Tibial artery (tissue), 4 donors: ENCODE data around the gene EHD1.

ENCODE experiments used
- DNase-seq, 2 donors: peaks; one replicate each; pipeline ENCODE4 v3.0.0-alpha.2; 2019
- H3K27ac ChIP-seq, 2 donors: fragments of 200-600 bp; sonication (generic) in 1 of 2; 1 replicate in 1 of 2; 2 replicates in 1 of 2; pipeline ENCODE4 v1.5.1; 2018 to 2019; ENCODE audit warnings: mild to moderate bottlenecking in 1 of 2
- H3K27me3 ChIP-seq, 2 donors: fragments of 200-600 bp; sonication (generic) in 1 of 2; one replicate each; pipeline versions ENCODE4 v1.5.1 to v1.6.0; 2016 to 2019
- H3K36me3 ChIP-seq, 3 donors: fragments of 200-600 bp; sonication (generic) in 2 of 3; one replicate each; pipeline ENCODE4 v1.5.1; 2016 to 2019; ENCODE audit warnings: mild to moderate bottlenecking in 2 of 3
- H3K4me1 ChIP-seq, 4 donors: fragments of 200-600 bp; sonication (generic) in 2 of 4; 1 replicate in 3 of 4; 2 replicates in 1 of 4; pipeline ENCODE4 v1.5.1; 2016 to 2019
- H3K4me3 ChIP-seq, 2 donors: fragments of 200-600 bp; sonication (generic) in 1 of 2; 1 replicate in 1 of 2; 2 replicates in 1 of 2; pipeline ENCODE4 v1.5.1; 2018 to 2019; ENCODE audit warnings: mild to moderate bottlenecking in 2 of 2
- H3K9me3 ChIP-seq, 3 donors: fragments of 200-600 bp; sonication (generic) in 1 of 3; one replicate each; pipeline ENCODE4 v1.5.1; 2016 to 2019
- CTCF ChIP-seq, 2 experiments: fragments of 200-600 bp in 1 of 2; fragments of 450-650 bp in 1 of 2; IDR thresholded peaks; one replicate each; pipeline ENCODE4 v1.5.1; 2017 to 2019; ENCODE audit warnings: antibody characterized with exemption in 2 of 2, mild to moderate bottlenecking in 1 of 2, moderate library complexity in 1 of 2
- intact Hi-C: fragments of 100-400 bp; cut with DNase I; formaldehyde crosslinking; loops from one replicate; pipeline ENCODE4 v1.15.0; 2023; ENCODE audit warnings: low total_unique reads

The EHD1 gene

GRCh38 chr11:64851831-64852351 is 26.5 kb downstream of the EHD1 start:
- no peaks in the 10 kb centered on the region for H3K27me3 ChIP-seq

GRCh38 chr11:64850979-64851567 is 27.3 kb downstream of the EHD1 start:
- DNase-seq: no peak
- H3K4me1 ChIP-seq: peaks cover 1 to 80% (median 67%) of the 10 kb centered on the region in 4 donors
- intact Hi-C loops: loop anchor here (5.0 kb wide), 1 partner anchor 161 kb away; the partner anchor contains the start of gene ARL2
- H3K36me3 ChIP-seq: peaks cover 20 to 36% (median 32%) of the 10 kb centered on the region in 3 donors
- no peaks in the 10 kb centered on the region for H3K27me3 ChIP-seq
- H3K4me3 ChIP-seq: no peak overlapping the region
- H3K9me3 ChIP-seq: no peaks in the 10 kb centered on the region
- no peak for TF ChIP-seq CTCF (IDR thresholded peaks at IDR 0.05)
- H3K27ac ChIP-seq: peak overlapping the region; percentile 48 to 97

More at GRCh38 chr11:64851831-64852351, 26.5 kb downstream of the EHD1 start:
- Histone ChIP-seq H3K9me3 (no peaks in the 10 kb centered on the region), H3K4me3 (no peak overlapping the region), H3K27ac (peak overlapping the region; percentile 48 to 97), H3K4me1 (peaks cover 6 to 88% (median 75%) of the 10 kb centered on the region in 4 donors), H3K36me3 (peaks cover 20 to 36% (median 32%) of the 10 kb centered on the region in 3 donors)
- intact Hi-C loops: loop anchor here (5.0 kb wide), 1 partner anchor 160 kb away; the partner anchor contains the start of gene ARL2
- no peak for DNase-seq
- TF ChIP-seq CTCF (IDR thresholded peaks at IDR 0.05): no peak

- DNase-seq: no peak
- Histone ChIP-seq H3K4me1 (peaks cover 0 to 72% (median 56%) of the 10 kb centered on the region in 4 donors), H3K27ac (peak overlapping the region; percentile 48 to 97), H3K27me3 (peaks cover 0 to 2% of the 10 kb centered on the region in 2 donors), H3K9me3 (no peaks in the 10 kb centered on the region), H3K4me3 (no peak overlapping the region), H3K36me3 (peaks cover 20 to 33% (median 32%) of the 10 kb centered on the region in 3 donors)
- no peak for TF ChIP-seq CTCF (IDR thresholded peaks at IDR 0.05)
- intact Hi-C loops: loop anchor here (2.0 to 5.0 kb wide), 2 partner anchors 39 to 163 kb away; partner anchors contain the start of gene ARL2
These were observed 28.6 kb downstream of the EHD1 start for GRCh38 chr11:64849598-64850356.

- intact Hi-C loops: loop anchor here (2.0 kb wide), 1 partner anchor 40 kb away; no protein-coding TSS in a partner anchor
- H3K36me3 ChIP-seq: peaks cover 13 to 26% (median 25%) of the 10 kb centered on the region in 3 donors
- DNase-seq: no peak
These were observed 29.4 kb downstream of the EHD1 start for GRCh38 chr11:64848826-64849597.

More at GRCh38 chr11:64848826-64849597, 29.4 kb downstream of the EHD1 start:
- Histone ChIP-seq H3K27ac (peak overlapping the region; percentile 48 to 97), H3K27me3 (peaks cover 0 to 5% of the 10 kb centered on the region in 2 donors), H3K4me1 (peaks cover 0 to 72% (median 55%) of the 10 kb centered on the region in 4 donors), H3K9me3 (no peaks in the 10 kb centered on the region), H3K4me3 (no peak overlapping the region)
- TF ChIP-seq CTCF (IDR thresholded peaks at IDR 0.05): no peak
